ENCODE data around the gene POLD3.

Gene POLD3

DNA sequence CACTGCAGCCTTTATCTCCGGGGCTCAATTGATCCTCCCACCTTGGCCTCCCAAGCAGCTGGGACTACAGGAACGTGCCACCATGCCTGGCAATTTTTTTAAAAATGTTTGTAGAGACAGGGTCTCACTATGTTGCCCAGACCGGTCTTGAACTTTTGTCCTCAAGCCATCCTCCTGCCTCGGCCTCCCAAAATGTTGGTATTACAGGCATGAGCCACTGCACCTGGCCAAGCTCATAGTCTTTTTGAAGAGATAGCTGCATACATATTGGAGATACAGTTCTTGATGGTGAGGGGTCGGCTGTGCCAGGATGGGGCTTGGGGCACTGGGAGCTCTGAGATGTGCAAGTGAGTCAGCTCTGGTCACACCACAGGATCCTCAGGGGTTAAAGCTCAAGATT lies 85.7 kb downstream of the POLD3 start:
- Histone ChIP-seq H3K27me3 (ENCODE audit: control insufficient read depth in 2 of 2, insufficient read depth in 2 of 2, low read length in 2 of 2) (no peaks in the 10 kb centered on the region), H3K27ac (ENCODE audit: low read depth in 2 of 2, low read length in 2 of 2) (no peak overlapping the region), H3K9ac (ENCODE audit: low read depth in 1 of 2, low read length in 2 of 2) (no peak overlapping the region), H3K9me3 (ENCODE audit: control insufficient read depth in 2 of 2, low read length in 2 of 2) (no peaks in the 10 kb centered on the region), H3K36me3 (ENCODE audit: control insufficient read depth in 2 of 2, insufficient read depth in 2 of 2, low read length in 2 of 2) (no peaks in the 10 kb centered on the region), H3K4me3 (ENCODE audit: low read length in 2 of 2) (no peak overlapping the region), H3K4me1 (ENCODE audit: control insufficient read depth in 2 of 2, insufficient read depth in 2 of 2, low read length in 2 of 2) (peaks cover 0 to 2% of the 10 kb centered on the region in 2 donors)

DNA sequence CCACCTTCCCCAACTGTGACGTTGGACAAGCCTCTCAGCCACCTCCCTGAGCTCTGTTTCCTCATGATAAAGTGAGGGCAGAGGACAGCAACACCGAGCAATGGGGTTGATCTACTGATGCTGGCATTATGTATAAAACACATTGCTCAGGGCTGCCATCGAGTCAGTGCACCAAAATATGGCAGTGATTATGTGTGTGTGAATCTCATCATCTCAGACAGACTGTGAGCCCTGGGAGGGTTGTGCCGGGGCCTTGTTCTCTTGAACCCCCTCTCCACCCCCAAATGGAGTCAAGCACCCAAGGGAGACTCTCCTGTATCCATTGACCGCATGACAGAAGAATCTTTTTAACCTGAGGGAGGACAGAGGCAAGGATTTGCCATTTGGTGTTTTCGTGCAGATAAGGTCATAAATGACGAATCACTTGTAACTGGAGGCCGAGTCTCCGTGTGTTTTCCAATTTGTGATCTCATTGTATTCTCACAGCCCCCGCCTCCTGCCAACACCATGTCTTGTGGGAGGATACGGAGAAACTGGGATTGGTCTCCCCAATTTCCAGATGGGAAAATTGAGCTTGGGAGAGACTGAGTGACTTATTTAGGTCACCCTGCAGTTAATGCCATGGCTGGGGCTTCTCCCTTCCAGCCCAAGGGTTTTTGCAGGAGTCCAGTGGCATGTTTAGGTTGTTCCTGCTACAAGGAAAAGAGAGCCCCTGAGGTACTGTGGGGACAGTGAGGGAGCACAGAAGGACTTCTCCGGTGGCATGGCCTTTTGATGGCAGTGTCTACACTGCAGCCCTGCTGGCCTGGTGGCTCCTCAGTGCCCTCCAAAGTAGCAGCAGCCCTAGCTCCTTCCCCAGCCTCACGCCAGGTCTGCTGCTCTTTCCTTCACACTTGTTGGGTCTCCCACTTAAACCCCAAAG lies 86.5 kb downstream of the POLD3 start:
- H3K27ac ChIP-seq (ENCODE audit: low read depth in 2 of 2, low read length in 2 of 2): no peak overlapping the region
- H3K4me3 ChIP-seq (ENCODE audit: low read length in 2 of 2): no peak overlapping the region
- peaks cover 0 to 2% of the 10 kb centered on the region in 2 donors for H3K27me3 ChIP-seq (ENCODE audit: control insufficient read depth in 2 of 2, insufficient read depth in 2 of 2, low read length in 2 of 2)
- no peaks in the 10 kb centered on the region for H3K9me3 ChIP-seq (ENCODE audit: control insufficient read depth in 2 of 2, low read length in 2 of 2)
- no peaks in the 10 kb centered on the region for H3K36me3 ChIP-seq (ENCODE audit: control insufficient read depth in 2 of 2, insufficient read depth in 2 of 2, low read length in 2 of 2)
- no peak overlapping the region for H3K9ac ChIP-seq (ENCODE audit: low read depth in 1 of 2, low read length in 2 of 2)
- H3K4me1 ChIP-seq (ENCODE audit: control insufficient read depth in 2 of 2, insufficient read depth in 2 of 2, low read length in 2 of 2): peaks cover 0 to 3% of the 10 kb centered on the region in 2 donors

- H3K4me3 ChIP-seq (ENCODE audit: low read length in 2 of 2): no peak overlapping the region
- H3K9ac ChIP-seq (ENCODE audit: low read depth in 1 of 2, low read length in 2 of 2): no peak overlapping the region
- peaks cover 2 to 5% of the 10 kb centered on the region in 2 donors for H3K27me3 ChIP-seq (ENCODE audit: control insufficient read depth in 2 of 2, insufficient read depth in 2 of 2, low read length in 2 of 2)
- no peaks in the 10 kb centered on the region for H3K36me3 ChIP-seq (ENCODE audit: control insufficient read depth in 2 of 2, insufficient read depth in 2 of 2, low read length in 2 of 2)
- peaks cover 0 to 5% of the 10 kb centered on the region in 2 donors for H3K4me1 ChIP-seq (ENCODE audit: control insufficient read depth in 2 of 2, insufficient read depth in 2 of 2, low read length in 2 of 2)
- no peak overlapping the region for H3K27ac ChIP-seq (ENCODE audit: low read depth in 2 of 2, low read length in 2 of 2)
- no peaks in the 10 kb centered on the region for H3K9me3 ChIP-seq (ENCODE audit: control insufficient read depth in 2 of 2, low read length in 2 of 2)
Observed at GRCh38 chr11:74679513-74679865, 87.1 kb downstream of the POLD3 start.

DNA sequence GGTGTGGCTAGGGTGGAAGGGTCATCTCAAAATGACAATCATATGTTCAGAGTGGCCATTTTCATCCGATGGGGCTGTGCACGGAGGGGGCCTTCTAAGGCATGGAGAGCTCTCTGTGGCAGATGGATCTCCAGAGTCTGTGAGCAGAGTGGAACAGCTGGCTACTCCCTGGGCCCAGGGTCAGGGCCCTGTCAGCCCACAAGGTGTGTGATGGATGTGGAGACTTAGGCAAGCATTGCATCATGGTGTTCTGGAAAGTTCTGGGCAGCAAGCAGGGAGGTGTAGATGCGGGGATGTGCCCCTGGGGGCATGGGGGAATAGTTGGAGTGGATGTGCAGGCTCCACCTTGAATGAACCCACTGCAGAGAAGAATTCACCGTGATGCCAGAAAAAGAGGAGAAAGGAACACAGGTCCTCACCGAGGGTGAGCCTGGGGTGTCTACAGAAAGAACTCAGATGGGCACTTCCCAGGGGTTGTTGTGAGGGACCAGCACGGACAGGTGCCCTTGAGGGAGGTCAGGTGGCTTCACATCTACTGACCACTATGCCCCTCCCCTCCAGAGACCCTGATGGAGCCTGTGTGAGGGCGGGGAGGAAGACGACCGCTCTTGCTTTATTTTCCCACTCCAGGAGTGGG lies 87.8 kb downstream of the POLD3 start:
- no peak overlapping the region for H3K4me3 ChIP-seq (ENCODE audit: low read length in 2 of 2)
- no peaks in the 10 kb centered on the region for H3K9me3 ChIP-seq (ENCODE audit: control insufficient read depth in 2 of 2, low read length in 2 of 2)
- H3K27ac ChIP-seq (ENCODE audit: low read depth in 2 of 2, low read length in 2 of 2): no peak overlapping the region
- no peak overlapping the region for H3K9ac ChIP-seq (ENCODE audit: low read depth in 1 of 2, low read length in 2 of 2)
- H3K36me3 ChIP-seq (ENCODE audit: control insufficient read depth in 2 of 2, insufficient read depth in 2 of 2, low read length in 2 of 2): no peaks in the 10 kb centered on the region
- H3K27me3 ChIP-seq (ENCODE audit: control insufficient read depth in 2 of 2, insufficient read depth in 2 of 2, low read length in 2 of 2): peaks cover 2 to 5% of the 10 kb centered on the region in 2 donors
- peaks cover 0 to 5% of the 10 kb centered on the region in 2 donors for H3K4me1 ChIP-seq (ENCODE audit: control insufficient read depth in 2 of 2, insufficient read depth in 2 of 2, low read length in 2 of 2)

DNA sequence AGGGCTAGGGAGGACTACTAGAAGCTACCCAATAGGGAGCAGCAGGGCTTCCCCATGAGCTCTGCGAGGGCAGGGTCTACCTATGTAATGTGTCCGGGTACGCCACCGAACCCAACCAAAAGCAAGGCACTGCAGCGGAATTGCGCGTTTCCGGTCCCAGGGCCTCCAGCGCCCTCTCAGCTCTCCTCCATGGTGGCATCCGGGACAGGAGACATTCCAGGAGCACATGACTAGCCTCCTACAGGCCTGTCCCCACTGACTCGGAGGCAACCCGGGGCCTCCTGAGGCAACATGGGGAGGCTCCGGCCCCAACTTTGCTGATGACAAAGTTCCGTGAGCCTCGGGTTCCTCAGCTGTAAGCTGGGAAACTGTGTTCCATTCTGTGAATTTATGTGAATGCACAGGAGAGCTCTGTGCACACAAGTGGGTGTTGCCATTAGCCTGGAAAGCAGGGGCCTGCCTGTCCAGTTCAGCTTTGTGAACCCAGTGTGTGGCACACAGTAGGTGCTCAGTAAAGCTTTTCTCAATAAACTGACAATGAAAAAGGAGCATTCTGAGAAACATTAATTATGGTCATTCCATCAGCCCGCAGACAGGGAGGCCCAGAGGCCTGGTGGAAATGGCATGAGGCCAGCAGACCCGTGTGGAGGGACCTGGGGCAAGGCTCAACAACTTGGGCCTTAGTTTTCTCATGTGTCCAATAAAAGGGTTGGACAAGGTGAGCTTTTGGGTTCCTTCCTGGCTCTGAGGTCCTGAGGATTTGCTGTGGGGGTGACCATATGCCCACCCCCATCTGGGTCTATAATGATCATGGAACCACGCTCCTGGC lies 88.5 kb downstream of the POLD3 start:
- Histone ChIP-seq H3K27ac (ENCODE audit: low read depth in 2 of 2, low read length in 2 of 2) (no peak overlapping the region), H3K27me3 (ENCODE audit: control insufficient read depth in 2 of 2, insufficient read depth in 2 of 2, low read length in 2 of 2) (peaks cover 2 to 5% of the 10 kb centered on the region in 2 donors), H3K4me3 (ENCODE audit: low read length in 2 of 2) (no peak overlapping the region), H3K9me3 (ENCODE audit: control insufficient read depth in 2 of 2, low read length in 2 of 2) (no peaks in the 10 kb centered on the region), H3K9ac (ENCODE audit: low read depth in 1 of 2, low read length in 2 of 2) (no peak overlapping the region), H3K4me1 (ENCODE audit: control insufficient read depth in 2 of 2, insufficient read depth in 2 of 2, low read length in 2 of 2) (peaks cover 0 to 5% of the 10 kb centered on the region in 2 donors), H3K36me3 (ENCODE audit: control insufficient read depth in 2 of 2, insufficient read depth in 2 of 2, low read length in 2 of 2) (no peaks in the 10 kb centered on the region)

DNA sequence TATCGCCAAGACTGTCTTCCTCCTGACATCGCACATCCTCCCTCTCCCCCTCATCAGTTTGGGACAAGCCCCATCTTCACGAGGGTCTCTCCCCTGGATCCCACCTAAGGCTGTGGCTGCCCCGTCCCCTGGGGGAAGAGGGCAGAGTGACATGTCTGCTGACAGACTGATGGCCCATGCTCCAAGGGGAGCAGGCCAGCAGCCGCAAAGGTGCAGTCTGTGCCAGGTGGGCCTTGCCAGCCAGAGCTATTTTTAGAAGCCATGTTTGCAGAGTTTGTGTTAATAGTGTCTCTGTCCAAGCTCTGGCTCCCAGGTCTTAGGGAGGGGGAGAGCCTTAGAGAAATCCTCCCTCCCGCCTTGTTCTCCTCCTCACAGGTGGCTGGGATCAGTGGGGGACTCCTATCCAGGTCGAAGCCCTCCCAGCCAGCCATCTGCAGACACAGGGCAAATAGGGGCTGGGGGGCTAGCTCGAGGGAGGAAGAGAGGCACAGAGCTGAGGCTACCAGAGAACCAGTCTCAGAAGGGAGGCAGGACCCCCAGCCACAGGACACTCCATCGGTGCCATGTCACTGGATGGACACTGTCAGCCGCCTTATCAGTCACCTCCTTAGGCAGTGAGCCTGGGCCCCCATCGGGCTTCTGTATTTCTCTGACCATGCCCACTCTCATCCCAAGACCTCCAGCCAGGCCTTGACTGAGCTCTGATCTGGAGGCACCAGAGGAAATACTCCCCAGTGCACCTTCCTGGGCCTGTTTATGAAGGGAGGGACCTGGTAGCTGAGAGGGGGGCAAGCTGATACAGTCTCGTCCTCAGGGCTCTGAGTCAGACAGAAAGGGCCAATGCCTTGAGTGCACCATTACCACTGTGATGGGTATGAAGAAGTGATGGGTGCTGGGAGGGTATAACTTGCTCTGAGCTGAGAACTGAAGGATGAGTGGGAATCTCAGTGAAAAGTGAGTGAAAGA lies 89.6 kb downstream of the POLD3 start:
- Histone ChIP-seq H3K27me3 (ENCODE audit: control insufficient read depth in 2 of 2, insufficient read depth in 2 of 2, low read length in 2 of 2) (peaks cover 2 to 5% of the 10 kb centered on the region in 2 donors), H3K9me3 (ENCODE audit: control insufficient read depth in 2 of 2, low read length in 2 of 2) (no peaks in the 10 kb centered on the region), H3K27ac (ENCODE audit: low read depth in 2 of 2, low read length in 2 of 2) (no peak overlapping the region), H3K9ac (ENCODE audit: low read depth in 1 of 2, low read length in 2 of 2) (no peak overlapping the region), H3K4me1 (ENCODE audit: control insufficient read depth in 2 of 2, insufficient read depth in 2 of 2, low read length in 2 of 2) (peaks cover 0 to 5% of the 10 kb centered on the region in 2 donors), H3K36me3 (ENCODE audit: control insufficient read depth in 2 of 2, insufficient read depth in 2 of 2, low read length in 2 of 2) (no peaks in the 10 kb centered on the region), H3K4me3 (ENCODE audit: low read length in 2 of 2) (no peak overlapping the region)

- Histone ChIP-seq H3K4me1 (ENCODE audit: control insufficient read depth in 2 of 2, insufficient read depth in 2 of 2, low read length in 2 of 2) (peaks cover 0 to 5% of the 10 kb centered on the region in 2 donors), H3K27me3 (ENCODE audit: control insufficient read depth in 2 of 2, insufficient read depth in 2 of 2, low read length in 2 of 2) (peaks cover 2 to 5% of the 10 kb centered on the region in 2 donors), H3K27ac (ENCODE audit: low read depth in 2 of 2, low read length in 2 of 2) (no peak overlapping the region), H3K4me3 (ENCODE audit: low read length in 2 of 2) (peak overlapping the region in 1 of 2 donors; percentile 51), H3K36me3 (ENCODE audit: control insufficient read depth in 2 of 2, insufficient read depth in 2 of 2, low read length in 2 of 2) (no peaks in the 10 kb centered on the region), H3K9me3 (ENCODE audit: control insufficient read depth in 2 of 2, low read length in 2 of 2) (no peaks in the 10 kb centered on the region), H3K9ac (ENCODE audit: low read depth in 1 of 2, low read length in 2 of 2) (no peak overlapping the region)
Observed at GRCh38 chr11:74682731-74683278, 90.4 kb downstream of the POLD3 start.

DNA sequence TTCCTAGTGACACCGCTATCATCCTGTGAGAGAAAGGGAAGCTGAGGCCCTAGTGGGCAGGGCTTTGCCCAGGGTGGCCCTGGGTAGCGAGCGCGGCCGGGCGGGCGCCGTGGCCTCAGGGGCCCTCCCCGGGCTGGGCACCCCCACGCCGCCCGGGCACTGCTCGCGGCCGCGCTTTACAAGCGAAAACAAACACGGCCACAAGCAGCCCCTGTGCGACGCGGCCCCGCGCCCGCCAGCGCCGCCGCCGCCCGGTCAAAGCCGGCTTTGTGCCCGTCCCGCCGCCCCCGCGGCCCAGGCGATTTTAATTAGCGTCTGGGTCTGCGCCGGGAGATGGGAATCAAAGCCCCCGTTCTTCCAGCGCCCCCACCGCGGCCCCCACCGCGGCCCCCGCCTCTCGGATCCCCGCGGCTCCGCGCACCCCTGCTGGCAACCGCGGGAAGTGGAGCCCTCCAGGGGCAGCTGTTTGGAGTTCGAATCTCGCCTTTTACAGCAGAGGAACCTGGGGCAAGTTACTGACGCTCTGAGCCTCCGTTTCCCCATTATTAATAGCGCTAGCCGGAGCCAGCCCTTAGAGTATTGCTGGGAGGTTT lies 91.0 kb downstream of the POLD3 start:
- Histone ChIP-seq H3K4me1 (ENCODE audit: control insufficient read depth in 2 of 2, insufficient read depth in 2 of 2, low read length in 2 of 2) (peaks cover 0 to 5% of the 10 kb centered on the region in 2 donors), H3K9ac (ENCODE audit: low read depth in 1 of 2, low read length in 2 of 2) (no peak overlapping the region), H3K27me3 (ENCODE audit: control insufficient read depth in 2 of 2, insufficient read depth in 2 of 2, low read length in 2 of 2) (peaks cover 2 to 5% of the 10 kb centered on the region in 2 donors), H3K9me3 (ENCODE audit: control insufficient read depth in 2 of 2, low read length in 2 of 2) (no peaks in the 10 kb centered on the region), H3K27ac (ENCODE audit: low read depth in 2 of 2, low read length in 2 of 2) (no peak overlapping the region), H3K4me3 (ENCODE audit: low read length in 2 of 2) (peak overlapping the region; percentile 46 to 51), H3K36me3 (ENCODE audit: control insufficient read depth in 2 of 2, insufficient read depth in 2 of 2, low read length in 2 of 2) (no peaks in the 10 kb centered on the region)

Measured in mucosa of rectum (tissue), 2 donors.